AG08395 (cell line): ENCODE measurements around the gene ARL8B.

ENCODE experiments used
- DNase-seq: peaks from one replicate; pipeline ENCODE4 v3.0.0; 2012; ENCODE audit warnings: mixed read lengths, low spot score

The ARL8B gene

DNA sequence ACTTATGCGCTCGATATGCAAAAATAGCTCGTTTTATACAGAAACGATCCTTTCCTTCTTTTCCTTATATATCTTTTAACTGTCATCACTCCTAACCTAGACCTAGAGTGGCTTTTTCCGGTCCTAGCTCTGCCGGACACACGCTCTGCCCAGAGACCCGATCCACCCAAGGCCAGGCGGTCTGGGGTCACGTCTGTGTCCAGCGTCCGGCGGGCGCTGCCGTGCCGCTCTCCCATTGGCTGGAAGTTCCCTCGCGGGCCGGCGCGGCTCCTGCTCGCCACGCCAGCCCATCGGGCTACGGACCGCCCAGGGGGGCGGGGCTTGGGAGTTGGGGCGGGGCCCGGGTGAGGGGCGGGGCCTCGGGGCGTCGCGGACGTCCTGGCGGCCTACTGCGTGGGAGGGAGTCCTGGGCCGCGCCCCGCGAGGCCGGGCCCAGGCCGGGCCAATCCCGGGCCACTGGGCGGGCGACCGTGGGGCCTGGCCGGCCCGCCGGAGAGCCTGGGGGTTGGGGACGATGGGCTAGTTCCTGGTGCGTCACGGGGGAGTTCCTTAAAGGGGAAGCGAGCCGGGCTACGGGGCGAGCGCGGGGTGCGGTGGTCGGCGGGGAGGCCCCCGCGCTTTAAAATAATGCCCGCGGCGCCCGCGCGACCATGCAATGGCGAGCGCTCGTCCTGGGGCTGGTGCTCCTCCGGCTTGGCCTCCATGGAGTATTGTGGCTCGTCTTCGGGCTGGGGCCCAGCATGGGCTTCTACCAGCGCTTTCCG lies 65.2 kb downstream of the ARL8B start, which contains the start of gene EDEM1:
EDEM1 (plus strand) TSS at position 552 of the 764 bp plus-strand sequence; CDS start at position 651, 99 bp downstream.
- DNase-seq: peak; percentile 99

DNA sequence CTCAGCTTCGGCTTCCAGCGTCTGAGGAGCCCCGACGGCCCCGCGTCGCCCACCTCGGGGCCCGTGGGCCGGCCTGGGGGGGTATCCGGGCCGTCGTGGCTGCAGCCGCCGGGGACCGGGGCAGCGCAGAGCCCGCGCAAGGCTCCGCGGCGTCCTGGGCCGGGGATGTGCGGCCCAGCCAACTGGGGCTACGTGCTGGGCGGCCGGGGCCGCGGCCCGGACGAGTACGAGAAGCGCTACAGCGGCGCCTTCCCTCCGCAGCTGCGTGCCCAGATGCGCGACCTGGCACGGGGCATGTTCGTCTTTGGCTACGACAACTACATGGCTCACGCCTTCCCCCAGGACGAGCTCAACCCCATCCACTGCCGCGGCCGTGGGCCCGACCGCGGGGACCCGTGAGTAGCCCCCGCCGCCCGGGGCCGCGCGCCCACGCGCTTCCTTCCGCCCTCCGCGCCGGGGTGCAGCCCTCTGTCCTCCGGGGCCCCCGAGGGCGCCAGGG lies 65.9 kb downstream of the ARL8B start:
- peak; percentile 31 for DNase-seq

DNA sequence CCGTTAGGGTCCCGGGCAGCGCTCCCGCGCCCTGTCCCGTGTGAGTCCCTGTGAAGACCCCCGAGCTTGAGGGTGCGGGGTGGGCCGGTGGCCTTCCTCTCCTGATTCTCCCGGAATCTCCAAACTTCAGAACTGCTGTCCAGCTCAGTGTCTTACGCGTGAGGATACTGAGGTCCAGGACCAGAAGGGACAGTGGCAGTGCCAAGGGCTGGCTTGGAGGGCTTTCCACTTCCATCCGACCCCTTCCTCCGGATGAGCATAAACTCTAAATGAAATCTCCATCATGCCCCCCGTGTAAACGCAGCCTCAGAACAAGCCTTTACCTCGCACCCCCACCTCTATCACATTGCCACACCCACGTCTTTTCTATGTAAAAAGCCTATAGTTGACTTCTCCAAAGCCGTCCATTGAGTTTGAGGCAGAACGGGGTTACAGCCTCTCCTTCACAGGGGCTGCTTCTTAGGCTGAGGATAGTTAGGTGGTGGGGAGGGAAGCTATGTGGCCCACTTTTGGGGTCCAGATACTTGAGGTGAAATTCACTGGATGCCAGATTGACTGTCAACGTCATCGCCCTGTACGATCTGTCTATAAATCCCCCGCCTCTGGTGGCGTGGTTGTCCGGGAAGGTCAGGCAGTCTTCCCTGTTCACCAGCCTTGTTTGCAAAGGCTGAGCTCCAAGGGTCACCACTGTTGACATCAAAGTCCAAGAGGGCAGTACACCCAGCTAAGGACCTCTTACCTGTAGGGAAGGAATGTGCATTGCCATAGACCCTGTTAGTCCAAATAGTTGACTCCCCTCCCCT lies 66.5 kb downstream of the ARL8B start:
- peak; percentile 20 for DNase-seq

DNA sequence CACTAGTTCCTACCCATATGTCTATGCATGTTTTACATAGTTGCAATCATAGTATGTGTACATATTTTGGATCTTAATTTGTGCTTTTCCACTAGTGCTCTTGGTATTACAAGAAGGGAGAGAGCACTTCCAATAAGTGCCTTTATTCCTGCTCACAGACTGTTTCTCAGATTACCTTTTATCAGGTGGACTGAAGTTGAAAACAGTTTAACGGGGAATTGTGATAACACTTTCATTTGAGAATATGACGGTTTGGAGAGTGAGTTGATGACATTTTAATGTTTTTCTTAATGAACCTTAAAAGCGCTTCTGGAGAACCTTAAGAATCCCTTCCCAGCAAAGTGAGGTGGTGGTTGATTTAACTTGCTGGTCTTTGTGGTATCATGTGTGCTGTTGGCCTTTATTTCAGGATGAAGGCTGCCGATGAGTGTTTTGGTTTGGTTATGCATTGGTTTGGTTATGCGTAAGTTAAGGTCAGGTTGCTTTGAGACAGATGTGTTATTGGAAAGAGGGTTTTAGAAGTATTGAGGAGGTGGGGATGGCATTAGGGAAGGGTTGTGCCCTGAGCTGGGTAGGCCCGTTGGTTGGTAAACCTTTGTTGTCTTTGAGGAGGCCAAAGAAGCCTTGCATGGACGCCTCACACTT lies 68.2 kb downstream of the ARL8B start:
- DNase-seq: no peak

DNA sequence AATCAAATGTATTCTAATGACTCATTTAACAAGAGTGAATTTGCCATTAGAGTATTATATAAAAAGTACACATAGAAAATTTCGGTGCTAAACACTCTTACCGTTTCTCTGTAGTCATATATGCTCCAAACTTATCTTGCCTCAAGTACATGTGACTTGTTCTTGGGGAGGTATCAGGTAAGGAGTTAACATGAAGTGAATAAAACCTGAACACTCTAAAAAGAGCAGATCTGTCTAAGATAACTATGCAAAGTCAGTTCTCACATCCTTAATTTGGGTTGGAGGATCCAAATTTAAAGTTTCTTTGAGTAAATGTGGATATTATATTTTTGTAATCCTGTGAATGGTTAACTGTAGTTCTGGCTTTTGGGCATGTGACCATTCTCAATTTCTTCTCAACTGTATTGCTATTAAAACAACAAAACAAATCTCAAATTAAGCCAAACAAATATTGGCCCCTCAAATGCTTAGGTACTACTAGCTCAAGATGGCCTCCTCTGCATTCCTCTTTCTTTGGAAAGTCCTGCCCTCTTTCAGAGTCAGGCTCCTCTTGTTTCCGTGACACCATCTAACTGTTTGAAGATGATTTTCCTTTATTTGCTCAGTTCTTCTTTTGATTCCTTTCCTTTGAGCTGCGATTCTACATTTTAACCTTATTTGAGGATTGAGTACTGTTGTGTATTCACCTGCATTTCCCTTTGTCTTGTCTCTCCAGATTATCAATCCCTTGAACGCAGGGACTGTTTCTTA lies 69.6 kb downstream of the ARL8B start:
- no peak for DNase-seq

DNA sequence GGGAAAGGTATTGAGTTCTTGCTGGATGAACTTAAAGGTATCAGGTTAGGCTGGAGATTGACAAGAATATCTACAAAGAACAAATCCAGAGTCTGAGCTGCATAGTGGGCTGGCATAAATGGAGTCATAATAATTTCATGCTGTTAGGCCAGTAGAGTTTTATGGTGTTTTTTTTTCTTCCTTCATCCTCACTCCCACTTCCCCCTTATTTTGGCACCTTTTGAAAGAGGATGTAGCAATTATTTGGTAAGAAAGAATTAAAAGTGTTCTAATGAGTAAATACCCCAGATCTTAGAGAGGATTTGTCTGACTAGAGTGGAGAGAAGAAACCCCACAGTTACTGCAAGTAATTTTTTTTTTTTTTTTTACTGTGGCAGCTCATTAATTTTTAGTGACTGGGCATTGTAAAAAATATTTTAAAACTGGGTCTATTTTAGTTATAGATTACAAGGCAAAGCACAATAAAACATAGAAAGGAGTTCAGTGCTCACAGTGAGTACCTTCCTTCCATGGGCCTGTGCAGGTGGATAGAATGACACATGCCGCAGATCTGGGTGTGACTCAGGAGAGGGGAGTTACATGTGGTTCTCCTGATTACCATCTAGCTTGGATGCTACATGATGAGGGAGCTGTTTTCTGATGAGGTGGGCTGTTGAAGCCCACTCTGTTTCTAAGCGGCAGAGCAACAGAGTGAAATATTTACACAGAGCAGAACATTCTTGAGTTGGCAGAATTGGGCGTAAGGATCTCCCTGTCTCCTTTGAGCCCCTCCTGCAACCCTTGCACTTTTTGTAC lies 70.7 kb downstream of the ARL8B start:
- DNase-seq: no peak

DNA sequence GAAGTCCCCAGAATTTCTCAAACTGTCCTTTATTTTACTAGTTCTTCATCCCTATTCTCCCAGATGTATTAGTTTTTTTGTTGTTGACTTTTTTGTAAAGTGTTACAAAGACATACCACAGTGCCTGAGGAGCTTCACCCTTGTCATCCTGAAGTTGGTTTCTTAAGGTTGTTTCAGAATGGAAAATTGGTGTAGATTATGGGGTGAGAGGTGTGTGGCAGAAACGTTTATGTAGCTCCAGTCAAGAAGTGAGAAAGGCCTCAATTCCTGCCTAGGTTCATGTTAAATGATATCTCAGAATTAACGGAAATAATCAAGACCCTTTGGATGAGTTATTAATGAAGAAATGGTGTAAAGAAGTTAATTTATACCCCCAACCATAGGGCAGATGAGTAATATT lies 72.2 kb downstream of the ARL8B start:
- DNase-seq: no peak

DNA sequence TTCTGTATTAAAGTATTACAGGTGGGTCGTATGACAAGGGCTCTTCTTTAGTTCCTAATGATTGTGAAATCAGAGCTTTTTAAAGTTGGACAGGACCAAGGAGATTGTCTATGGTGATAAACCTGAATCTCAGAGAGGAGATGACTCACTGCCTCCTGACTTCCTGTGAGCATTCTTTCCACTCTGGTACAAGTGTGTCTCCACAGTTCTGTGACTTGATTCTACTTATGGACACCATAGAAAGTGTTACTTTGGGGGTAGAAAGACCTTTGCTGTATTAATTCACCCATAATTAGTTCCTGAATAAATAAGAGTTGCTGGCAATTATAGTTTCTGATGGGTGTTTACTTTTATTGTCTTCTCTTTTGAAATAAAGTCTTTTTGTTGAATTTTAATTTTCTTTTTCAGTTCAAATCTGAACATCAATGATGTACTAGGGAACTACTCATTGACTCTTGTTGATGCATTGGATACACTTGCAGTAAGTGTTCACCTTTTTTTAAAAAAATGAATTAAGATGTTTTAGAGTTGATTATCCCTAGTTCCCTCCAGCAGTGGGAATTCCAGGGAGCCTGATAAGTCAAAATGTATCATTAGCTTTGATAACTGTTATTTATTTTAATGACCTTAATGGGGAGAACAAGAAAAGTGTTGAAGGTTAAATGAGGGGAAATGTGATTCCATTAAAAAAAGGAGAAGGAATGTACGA lies 72.9 kb downstream of the ARL8B start:
- DNase-seq: peak; percentile 72

DNA sequence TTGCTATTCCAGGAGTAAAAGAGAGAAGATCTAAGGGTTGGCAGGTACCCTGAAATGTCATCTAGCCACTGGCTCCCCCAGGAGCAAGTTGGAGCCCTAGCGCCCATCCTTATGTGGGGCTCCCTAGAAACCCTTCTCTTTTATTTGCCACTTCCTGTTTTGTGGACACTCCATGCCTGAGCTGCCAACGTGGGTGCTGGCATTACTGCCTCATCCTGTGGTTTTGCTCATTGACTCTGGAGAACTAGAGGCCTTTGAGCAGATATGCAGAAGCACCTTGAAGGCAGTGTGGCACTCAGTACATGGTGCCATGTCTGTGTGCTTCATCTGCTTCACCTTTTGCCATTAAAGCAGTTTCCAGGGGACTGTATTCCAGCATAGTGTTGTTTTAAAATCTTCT lies 73.5 kb downstream of the ARL8B start:
- DNase-seq: no peak

DNA sequence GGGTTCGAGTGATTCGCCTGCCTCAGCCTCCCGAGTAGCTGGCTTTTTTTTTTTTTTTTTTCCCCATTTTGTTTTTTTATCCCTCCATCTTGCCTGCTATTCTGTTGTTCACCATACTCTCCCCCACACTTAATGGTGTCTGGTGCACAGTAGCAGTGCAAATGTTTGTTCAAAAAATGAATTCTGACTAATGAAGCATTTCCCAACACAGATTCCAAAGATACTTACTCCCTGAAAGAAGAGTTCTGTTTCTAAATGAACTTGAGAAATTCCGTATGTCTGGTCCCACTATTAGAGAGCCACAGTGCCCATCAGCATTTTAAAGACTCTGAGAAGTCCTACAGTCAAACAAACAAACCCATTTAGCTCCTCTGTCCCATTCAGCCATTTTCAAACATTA lies 74.9 kb downstream of the ARL8B start:
- peak; percentile 38 for DNase-seq

DNA sequence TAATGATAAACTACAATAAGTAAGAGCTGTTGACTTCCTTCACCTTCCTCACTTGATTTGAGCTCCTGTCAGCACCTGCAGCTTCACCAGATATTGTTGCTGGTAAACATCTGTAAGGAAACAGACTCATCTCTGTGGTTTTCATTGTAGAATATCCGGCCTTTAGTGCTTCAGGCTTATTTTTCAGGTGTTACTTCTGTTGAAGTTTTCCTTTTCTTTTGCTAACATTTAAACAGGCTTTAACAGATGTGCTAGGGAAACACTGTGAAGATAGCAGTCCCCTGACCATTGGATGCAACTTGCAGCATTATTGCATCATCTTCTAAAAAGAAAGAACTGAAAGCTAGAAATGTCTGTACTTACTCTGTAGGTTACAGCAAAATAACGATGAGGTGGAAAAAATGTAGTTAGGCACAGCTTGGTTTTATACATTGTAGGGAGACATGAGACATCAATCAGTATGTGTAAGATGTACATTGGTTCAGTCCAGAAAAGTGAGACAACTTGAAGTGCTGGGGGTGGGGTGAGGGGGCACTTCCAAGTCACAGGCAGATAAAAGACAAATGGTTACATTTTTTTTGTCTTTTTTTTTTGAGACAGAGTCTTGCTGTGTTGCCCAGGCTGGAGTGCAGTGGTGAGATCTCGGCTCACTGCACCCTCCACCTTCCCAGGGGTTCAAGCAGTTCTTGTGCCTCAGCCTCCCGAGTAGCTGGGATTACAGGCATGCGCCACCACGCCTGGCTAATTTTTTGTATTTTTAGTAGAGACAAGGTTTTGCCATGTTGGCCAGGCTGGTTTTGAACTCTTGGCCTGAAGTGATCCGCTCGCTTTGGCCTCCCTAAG lies 75.6 kb downstream of the ARL8B start:
- DNase-seq: no peak

DNA sequence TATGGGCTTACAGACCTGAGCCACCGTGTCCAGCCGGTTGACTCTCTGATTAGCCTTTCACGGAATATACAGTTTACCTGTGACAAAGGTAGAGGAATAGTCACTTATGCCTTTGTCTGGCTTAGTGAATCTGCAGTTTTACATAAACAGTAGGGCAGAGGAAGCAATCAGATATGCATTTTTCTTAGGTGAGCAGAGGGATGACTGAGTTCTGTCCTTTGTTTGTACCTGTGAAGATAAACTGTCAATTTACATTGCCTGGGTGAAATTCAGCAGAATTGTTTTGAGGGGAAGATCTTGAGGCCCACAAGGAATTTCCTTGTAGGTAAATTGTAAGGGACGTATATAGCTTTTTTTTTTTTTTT lies 76.2 kb downstream of the ARL8B start:
- DNase-seq: no peak

DNA sequence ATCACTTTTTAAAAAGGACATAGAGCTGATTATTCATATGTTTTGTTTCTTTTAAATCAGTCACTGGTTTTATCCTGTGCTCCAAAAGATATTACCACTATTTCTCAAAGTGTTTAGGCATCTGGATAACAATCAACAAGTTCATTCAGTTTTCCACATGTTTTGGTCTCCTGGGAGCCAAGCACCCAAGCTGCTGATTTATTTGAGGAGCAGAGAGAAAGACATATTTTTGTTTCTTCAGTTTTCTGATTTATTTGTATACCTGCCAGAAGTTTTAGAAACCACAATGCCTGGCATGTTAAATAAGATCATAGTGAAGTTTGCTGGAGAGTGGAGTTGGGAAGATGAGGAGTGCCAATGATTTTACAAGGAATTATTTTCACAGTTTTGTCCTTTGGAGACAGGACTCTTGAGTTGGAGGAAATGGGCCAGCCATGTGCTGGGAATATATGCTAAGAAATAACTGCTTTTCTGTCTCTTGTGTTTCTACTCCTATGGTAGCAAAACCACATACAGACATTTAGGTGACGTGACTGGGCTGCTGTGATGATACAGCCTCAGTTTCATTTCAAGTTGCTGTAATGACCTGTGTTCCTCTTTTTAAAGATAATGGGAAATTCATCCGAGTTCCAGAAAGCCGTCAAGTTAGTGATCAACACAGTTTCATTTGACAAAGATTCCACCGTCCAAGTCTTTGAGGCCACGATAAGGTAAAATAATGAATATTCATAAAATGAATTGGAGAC lies 77.1 kb downstream of the ARL8B start:
- DNase-seq: no peak

DNA sequence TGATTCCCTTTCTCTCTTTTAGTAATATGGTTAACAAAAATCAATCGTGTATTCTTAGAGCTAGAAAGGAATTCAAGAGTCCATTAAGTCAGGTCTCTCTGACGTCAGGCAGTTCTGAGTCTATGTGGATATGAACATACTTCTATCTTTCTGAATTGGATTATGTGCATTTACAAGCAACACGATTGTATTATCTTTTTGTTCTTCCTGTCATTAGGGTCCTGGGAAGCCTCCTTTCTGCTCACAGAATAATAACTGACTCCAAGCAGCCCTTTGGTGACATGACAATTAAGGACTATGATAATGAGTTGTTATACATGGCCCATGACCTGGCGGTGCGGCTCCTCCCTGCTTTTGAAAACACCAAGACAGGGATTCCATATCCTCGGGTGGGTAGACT lies 79.4 kb downstream of the ARL8B start:
- no peak for DNase-seq

DNA sequence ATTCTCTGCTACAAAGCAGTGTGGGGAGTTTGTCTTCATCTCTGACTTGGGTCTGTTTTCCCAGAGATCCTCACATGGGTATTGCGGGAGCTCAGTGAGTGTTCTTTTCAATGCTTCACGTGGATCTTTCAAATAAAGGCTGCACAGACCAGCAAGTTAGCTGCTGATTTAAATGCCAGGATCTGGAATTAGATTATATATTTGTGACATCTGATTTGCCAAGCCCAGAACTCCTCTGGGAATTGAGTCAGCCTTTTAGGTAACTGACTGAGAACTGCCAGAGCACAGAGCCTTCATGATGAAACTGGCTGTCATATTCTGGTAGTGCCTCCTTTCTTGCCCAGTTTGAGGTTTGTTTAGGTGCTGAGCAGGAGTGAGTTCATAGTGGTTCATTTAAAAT lies 80.1 kb downstream of the ARL8B start:
- no peak for DNase-seq

DNA sequence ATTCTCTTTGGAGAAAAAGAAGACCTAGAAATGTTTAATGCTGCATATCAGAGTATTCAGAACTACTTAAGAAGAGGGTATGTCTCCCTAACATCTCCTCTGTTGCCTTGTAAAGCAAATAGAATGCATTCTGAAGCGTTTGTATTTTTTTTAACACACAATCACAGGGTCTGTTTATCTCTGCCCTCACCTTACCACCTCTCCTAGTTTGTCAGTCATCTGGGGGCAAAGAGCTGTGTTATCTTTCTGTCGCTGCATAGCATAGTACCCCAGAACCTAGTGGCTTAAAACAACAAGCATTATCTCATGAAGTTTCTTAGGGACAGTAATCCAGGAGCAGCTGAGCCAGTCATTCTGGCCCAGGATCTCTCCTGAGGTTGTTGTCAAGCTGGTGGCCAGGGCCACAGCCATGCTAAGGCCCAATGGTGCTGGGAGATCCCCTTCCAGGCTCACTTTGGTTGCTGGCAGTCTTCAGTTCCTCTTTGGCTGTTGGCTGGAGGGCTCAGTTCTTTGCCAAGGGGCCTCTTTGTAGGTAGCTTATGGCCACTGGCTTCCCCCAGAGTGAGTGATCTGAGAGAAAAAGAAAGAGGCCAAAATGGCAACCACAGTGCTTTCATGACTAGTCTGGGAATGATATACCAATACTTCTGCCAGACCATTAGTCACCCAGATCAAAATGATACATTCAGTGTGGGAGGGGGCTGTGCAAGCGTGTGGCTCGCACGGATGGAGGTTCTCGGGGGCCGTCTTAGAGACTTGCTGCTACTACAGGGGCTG lies 83.3 kb downstream of the ARL8B start:
- no peak for DNase-seq

DNA sequence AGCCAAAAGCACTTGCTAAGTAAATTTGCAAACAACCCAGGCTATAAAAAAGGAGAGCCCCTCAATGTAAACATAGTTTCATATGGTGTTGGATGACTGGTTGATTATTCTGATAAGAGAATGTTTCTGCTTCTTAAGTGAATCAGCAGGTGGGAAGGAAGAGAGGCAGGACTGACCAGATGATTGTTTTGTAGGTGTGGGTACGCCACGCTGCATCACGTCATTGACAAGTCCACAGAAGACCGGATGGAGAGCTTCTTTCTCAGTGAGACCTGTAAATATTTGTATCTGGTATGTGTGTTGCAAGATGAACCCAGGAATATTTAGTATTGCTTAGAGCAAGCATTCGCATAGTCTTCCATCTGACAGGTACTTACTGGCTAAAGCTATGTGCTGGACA lies 88.8 kb downstream of the ARL8B start:
- DNase-seq: no peak
